ENCODE results near the gene ENTPD2. TPM values are rescaled to one million over a fixed set of nuclear protein-coding genes. Genes with fewer than 3 reads are reported as not detected.

ENTPD2 gene
- total and polyA plus RNA-seq, 11 donors = 0.50 to 2.9 (median 1.2) TPM

DNA sequence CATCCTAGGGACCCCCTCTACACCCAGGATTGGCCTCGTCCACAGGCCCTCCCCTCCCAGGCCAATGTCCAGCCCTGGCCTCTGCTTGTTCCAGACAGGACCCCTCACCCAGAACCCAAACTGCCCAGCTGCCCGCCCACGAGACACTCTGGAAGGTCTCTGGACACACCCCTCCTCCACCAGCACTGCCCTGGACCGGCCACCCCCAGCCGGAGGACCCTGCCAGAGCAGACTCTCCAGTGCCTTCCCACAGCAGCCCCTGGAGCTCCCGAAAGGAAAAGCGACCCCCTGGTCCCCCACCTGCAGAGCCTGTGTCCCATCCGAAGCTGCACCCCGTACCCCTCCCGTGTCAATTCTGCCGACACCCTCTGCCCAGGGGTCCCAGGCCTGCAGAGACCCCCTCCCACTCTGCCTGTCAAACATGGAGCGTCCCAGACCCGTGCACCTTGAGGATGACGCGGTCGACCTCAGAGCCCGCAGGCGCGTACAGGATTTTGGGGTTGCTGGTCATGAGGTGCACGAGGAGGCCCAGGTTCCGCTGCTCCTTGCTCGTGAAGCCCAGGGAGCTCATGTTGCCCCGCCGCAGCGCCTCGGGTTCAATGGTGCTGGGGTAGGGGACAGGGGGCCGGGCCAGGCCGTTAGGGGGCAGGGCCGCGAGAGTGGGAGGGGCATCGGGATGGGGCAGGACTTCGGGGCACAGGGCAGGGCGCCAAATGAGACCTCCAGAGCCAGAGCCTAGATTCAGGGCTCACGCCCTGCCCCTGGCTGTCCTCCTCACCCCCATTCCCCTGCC, 33.8 kb downstream of the ENTPD2 start:
- H3K4me1 ChIP-seq = no peaks in the 10 kb centered on the region
- H3K4me3 ChIP-seq = no peak overlapping the region
- DNase-seq (no peak), ATAC-seq (no peak)
- H3K27me3 ChIP-seq = no peaks in the 10 kb centered on the region
- intact Hi-C loops (cut with DNase I) = loop anchor here in 2 of 10 donors (5.0 to 10.0 kb wide), 2 partner anchors 135 to 193 kb away; partner anchors contain the start of gene TRAF2 (in 1 of the 2)
- H3K27ac ChIP-seq = no peak overlapping the region
- TF ChIP-seq POLR2A (IDR thresholded peaks at IDR 0.05) = no peak
- TF ChIP-seq, protein P1, sequence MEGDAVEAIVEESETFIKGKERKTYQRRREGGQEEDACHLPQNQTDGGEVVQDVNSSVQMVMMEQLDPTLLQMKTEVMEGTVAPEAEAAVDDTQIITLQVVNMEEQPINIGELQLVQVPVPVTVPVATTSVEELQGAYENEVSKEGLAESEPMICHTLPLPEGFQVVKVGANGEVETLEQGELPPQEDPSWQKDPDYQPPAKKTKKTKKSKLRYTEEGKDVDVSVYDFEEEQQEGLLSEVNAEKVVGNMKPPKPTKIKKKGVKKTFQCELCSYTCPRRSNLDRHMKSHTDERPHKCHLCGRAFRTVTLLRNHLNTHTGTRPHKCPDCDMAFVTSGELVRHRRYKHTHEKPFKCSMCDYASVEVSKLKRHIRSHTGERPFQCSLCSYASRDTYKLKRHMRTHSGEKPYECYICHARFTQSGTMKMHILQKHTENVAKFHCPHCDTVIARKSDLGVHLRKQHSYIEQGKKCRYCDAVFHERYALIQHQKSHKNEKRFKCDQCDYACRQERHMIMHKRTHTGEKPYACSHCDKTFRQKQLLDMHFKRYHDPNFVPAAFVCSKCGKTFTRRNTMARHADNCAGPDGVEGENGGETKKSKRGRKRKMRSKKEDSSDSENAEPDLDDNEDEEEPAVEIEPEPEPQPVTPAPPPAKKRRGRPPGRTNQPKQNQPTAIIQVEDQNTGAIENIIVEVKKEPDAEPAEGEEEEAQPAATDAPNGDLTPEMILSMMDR (IDR thresholded peaks at IDR 0.05) = no peak
- H3K36me3 ChIP-seq = peaks cover 0 to 53% (median 32%) of the 10 kb centered on the region in 9 donors
- no peaks in the 10 kb centered on the region for H3K9me3 ChIP-seq
- 94 to 97% (median 96%) methylated on average over 17 to 34 of the region's 34 CpGs for WGBS, 4 donors

DNA sequence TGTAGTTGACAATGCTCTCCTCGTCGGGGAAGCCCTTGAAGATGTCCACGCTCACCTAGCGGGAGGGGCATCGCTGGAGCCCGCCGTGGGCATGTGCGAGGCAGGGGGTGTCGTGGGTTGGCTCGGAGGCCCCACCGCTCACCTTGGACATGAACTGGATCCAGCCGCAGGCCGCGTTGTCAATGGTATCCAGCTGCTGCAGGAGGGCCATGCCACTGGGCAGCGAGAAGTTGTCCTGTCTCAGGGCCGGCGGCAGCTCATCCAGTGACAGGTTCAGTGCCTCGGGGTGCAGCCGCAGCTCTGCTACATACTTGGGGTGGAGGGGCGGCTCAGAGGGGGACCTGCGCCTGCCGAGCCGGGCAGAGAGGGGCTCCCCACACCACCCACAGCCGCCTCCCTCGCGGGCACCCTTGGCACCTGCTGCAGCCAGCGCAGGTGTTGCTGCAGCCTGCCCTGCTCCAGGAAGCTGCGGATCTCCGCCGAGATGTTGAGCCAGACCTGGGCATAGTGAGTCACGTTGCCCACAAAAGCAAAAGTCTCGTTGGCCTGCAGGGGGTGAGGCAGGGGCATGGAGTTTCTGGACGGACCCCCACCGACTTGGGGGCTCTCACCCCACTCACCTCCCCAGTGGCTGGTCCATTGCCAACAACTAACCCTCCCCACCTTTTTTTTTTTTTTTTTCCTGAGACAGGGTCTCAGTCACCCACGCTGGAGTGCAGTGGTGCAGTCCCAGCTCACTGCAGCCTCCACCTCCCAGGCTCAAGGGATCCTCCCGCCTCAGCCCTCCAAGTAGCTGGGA, 34.9 kb downstream of the ENTPD2 start:
- peaks cover 0 to 64% (median 37%) of the 10 kb centered on the region in 9 donors for H3K36me3 ChIP-seq

DNA sequence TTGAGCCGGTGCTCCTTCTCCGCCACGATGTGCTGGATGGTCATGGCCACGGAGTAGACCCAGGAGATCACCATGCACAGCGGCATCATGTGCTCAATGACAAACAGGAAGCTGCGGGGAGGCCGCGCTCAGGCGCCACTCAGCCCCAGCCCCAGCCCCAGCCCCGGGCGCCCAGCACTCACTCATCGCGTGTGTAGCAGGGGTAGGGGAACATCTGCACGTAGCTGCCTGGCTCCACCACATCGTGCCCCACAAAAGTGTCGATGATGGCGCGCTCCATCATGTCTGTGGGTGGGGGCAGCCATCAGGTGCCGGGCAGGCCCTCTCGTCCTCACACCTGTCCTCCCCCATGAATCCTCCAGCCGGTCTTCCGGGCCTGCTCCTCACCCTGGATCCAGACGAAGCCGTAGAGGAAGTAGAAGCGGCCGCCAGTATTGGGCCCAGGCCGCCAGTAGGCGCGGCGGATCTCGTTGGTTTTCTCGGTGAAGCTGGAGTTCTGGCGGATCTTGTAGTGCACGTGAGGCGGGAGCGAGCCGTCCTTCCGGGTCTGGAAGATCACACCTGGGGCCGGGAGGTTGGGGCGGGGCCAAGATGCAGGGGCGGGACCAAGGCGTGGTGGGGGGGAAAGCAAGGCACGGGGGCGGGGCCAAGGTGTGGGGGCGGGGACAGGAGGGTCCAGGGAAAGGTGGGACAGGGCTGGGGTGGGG, 35.9 kb downstream of the ENTPD2 start:
- DNase-seq (no peak), ATAC-seq (no peak)
- Histone ChIP-seq H3K4me1 (no peaks in the 10 kb centered on the region), H3K9me3 (no peaks in the 10 kb centered on the region), H3K27me3 (no peaks in the 10 kb centered on the region), H3K27ac (no peak overlapping the region), H3K4me3 (no peak overlapping the region), H3K36me3 (peaks cover 0 to 73% (median 37%) of the 10 kb centered on the region in 9 donors)
- intact Hi-C loops (cut with DNase I) = loop anchor here in 1 of 10 donors (5.0 kb wide), 1 partner anchor 191 kb away; no protein-coding TSS in a partner anchor
- TF ChIP-seq POLR2A (IDR thresholded peaks at IDR 0.05) = no peak
- TF ChIP-seq, protein P1 (IDR thresholded peaks at IDR 0.05) = no peak
- 89 to 99% (median 94%) methylated on average over 17 to 45 of the region's 45 CpGs for WGBS, 4 donors

More for the DNA sequence above, 34.9 kb downstream of the ENTPD2 start:
- TF ChIP-seq, protein P1 (IDR thresholded peaks at IDR 0.05) = no peak
- no peak for TF ChIP-seq POLR2A (IDR thresholded peaks at IDR 0.05)
- no peaks in the 10 kb centered on the region for H3K4me1 ChIP-seq
- WGBS, 4 donors = 93 to 94% (median 94%) methylated on average over 23 to 36 of the region's 36 CpGs
- no peak for DNase-seq
- ATAC-seq = no peak
- H3K9me3 ChIP-seq = no peaks in the 10 kb centered on the region
- no peak overlapping the region for H3K4me3 ChIP-seq
- intact Hi-C loops (cut with DNase I) = loop anchor here in 1 of 10 donors (5.0 kb wide), 1 partner anchor 192 kb away; no protein-coding TSS in a partner anchor
- H3K27me3 ChIP-seq = no peaks in the 10 kb centered on the region
- H3K27ac ChIP-seq = no peak overlapping the region
